Measurements from ENCODE around the gene RNASET2.

GRCh38 chr6:166928644-166929541 is 27.5 kb downstream of the RNASET2 start:
- TF ChIP-seq CTCF (IDR thresholded peaks at IDR 0.05) = no peak
- no peak for TF ChIP-seq POLR2A (IDR thresholded peaks at IDR 0.05)
